ENCODE results near the gene SORCS1.

DNA sequence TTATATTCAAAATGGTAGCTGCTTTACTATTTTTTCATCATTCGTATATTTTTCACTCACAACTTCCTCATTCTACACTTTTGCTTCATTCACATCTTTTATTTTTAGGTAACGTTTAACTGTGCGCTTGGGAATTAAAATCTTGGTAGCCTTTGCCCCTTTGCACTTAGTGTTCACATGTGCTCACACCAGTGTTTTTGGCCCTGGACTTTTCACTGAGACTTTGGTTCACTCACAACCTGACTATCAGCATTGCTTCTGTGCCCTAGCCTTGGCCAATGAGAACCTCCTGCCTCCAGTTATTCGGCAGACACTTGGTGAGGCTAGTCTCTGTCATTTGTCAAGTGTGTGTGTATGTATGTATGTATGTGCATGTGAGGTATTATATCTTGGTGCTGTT, 596.9 kb downstream of the SORCS1 start:
- no peak for TF ChIP-seq EZH2 (IDR thresholded peaks at IDR 0.05; ENCODE audit: insufficient read depth, low read length)
- TF ChIP-seq, protein P1, sequence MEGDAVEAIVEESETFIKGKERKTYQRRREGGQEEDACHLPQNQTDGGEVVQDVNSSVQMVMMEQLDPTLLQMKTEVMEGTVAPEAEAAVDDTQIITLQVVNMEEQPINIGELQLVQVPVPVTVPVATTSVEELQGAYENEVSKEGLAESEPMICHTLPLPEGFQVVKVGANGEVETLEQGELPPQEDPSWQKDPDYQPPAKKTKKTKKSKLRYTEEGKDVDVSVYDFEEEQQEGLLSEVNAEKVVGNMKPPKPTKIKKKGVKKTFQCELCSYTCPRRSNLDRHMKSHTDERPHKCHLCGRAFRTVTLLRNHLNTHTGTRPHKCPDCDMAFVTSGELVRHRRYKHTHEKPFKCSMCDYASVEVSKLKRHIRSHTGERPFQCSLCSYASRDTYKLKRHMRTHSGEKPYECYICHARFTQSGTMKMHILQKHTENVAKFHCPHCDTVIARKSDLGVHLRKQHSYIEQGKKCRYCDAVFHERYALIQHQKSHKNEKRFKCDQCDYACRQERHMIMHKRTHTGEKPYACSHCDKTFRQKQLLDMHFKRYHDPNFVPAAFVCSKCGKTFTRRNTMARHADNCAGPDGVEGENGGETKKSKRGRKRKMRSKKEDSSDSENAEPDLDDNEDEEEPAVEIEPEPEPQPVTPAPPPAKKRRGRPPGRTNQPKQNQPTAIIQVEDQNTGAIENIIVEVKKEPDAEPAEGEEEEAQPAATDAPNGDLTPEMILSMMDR (IDR thresholded peaks at IDR 0.05; ENCODE audit: insufficient read depth, low read depth, low read length), result no peak
